Measurements from ENCODE around the gene ANO2.
"Not testable (repeated sequence)": the region's sequence is repeated elsewhere in the genome, so short reads cannot be mapped to it uniquely, and the experiment has no call there.

The ANO2 gene

DNA sequence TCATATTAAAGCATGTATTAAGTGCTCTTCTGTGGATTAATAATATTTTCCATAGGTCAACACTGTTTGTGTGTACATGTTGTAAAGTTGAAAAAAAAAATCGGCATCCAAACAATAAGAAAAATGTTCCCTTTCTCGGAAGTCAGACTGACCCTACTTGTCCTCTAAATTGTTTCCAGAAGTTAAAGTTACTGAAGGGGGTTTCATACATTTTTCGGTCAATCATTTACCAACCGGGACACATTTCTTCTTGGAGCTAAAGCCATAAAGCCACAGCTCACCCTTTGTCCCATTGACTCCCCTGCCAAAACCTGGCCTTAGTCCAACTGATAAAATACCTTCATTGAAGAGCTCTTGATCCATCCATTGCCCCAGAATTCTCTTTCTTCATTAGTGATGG, 230.0 kb downstream of the ANO2 start:
- no peak for DNase-seq
- in situ Hi-C loops (cut with MboI; ENCODE audit: low pct_unique_long_range_greater_than_20kb, low sequenced_read_pairs) = no loop called here

GRCh38 chr12:5713599-5714081, 231.4 kb downstream of the ANO2 start:
- in situ Hi-C loops (cut with MboI; ENCODE audit: low pct_unique_long_range_greater_than_20kb, low sequenced_read_pairs) = no loop called here
- no peak for DNase-seq

- no peak for DNase-seq
- in situ Hi-C loops (cut with MboI; ENCODE audit: low pct_unique_long_range_greater_than_20kb, low sequenced_read_pairs) = no loop called here
Observed at GRCh38 chr12:5710260-5710878, 234.7 kb downstream of the ANO2 start.

DNA sequence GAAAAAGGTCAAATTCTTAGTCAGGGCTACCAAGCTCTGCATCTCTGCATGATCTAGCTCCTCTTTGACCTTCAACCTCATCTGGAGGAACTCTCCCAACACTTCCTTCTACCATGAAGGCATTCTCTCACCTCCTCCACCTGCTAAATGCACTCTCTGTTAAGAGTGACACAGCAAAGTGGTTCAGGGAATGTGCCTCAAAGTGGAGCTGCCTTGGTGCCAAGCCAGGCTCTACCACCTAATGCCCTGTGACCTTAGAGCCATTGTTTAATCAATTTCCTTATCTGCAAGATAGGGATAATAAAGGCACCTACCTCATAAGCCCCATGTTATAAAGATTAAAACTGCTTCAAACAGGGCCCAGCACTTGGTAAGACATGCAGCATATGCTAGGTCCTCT, 236.7 kb downstream of the ANO2 start:
- no peak for DNase-seq
- in situ Hi-C loops (cut with MboI; ENCODE audit: low pct_unique_long_range_greater_than_20kb, low sequenced_read_pairs) = no loop called here

DNA sequence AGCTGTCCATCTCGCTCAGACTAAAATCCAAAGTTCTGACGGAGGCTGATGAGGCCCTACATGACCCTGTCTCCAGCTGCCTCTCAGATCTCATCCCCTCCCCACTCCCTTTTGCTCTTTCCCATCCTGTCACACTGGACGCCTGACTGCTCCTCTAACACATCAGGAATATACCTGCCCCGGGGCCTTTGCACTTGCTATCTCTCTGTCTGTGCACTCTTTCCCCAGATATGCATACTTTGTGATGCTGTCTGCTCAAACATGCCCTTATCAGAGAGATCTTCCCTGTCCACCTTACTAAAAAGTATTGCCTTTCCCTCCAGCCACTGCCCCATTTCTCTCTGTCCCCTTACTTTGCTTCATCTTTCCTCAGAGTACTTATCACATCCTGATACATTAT, 238.8 kb downstream of the ANO2 start:
- in situ Hi-C loops (cut with MboI; ENCODE audit: low pct_unique_long_range_greater_than_20kb, low sequenced_read_pairs) = no loop called here
- DNase-seq = no peak

- in situ Hi-C loops (cut with MboI; ENCODE audit: low pct_unique_long_range_greater_than_20kb, low sequenced_read_pairs) = no loop called here
- no peak for DNase-seq
Observed at GRCh38 chr12:5705791-5706190, 239.3 kb downstream of the ANO2 start.

DNA sequence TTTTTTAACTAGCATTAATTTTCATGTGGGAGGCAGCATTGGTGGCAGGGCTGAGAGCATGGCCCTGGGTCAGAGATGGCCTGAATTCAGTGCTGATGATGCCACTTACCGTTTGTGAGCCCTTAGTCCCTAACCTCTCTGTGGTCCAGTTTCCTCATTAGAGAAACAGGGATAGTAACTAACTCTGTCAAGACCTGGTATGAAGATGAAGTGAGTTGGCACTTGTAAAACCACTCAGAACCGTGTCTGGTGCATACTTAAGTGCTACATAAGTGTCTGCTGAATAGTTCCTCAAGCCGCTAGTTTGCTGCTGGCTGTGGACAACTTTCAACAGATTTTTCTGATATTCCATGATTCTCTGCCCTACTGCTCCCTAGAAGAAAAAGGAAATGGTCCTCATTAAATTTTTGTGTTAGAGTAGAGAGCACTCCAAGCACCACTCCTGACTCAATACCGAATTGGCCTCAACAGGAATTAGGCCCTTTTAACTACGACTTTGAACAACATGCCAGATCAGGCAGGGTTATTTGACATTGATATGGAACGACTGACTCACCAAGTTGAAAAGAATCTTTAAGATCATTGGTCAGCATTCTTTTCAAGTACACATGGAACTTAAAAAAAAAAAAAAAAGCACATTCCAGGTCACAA, 250.2 kb downstream of the ANO2 start:
- in situ Hi-C loops (cut with MboI; ENCODE audit: low pct_unique_long_range_greater_than_20kb, low sequenced_read_pairs) = no loop called here
- DNase-seq = no peak

GRCh38 chr12:5692850-5693249, 252.2 kb downstream of the ANO2 start:
- in situ Hi-C loops (cut with MboI; ENCODE audit: low pct_unique_long_range_greater_than_20kb, low sequenced_read_pairs) = no loop called here
- DNase-seq = no peak

DNA sequence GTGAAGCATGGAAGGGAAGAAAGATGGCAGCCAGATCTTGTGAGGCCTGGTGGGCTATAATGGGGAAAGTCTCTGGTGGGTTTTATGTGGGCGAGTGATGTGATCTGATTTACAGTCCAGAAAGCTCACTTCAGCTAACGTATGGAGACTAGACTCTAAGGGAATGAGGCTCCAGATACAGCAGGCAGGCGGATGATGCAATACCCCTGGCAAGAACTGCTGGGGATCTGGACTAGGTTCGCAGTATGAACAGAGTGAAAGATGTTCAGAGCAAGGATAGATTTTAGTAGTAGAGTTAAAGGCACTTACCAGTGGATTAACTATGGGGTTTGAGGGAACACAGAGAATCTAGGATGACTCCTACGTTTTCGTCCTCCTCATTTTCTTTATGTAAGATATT, 253.1 kb downstream of the ANO2 start:
- DNase-seq = no peak
- in situ Hi-C loops (cut with MboI; ENCODE audit: low pct_unique_long_range_greater_than_20kb, low sequenced_read_pairs) = no loop called here

GRCh38 chr12:5690240-5690639, 254.8 kb downstream of the ANO2 start:
- in situ Hi-C loops (cut with MboI; ENCODE audit: low pct_unique_long_range_greater_than_20kb, low sequenced_read_pairs) = no loop called here

GRCh38 chr12:5689773-5690172, 255.3 kb downstream of the ANO2 start:
- DNase-seq = no peak
- in situ Hi-C loops (cut with MboI; ENCODE audit: low pct_unique_long_range_greater_than_20kb, low sequenced_read_pairs) = no loop called here

More at GRCh38 chr12:5690240-5690639, 254.8 kb downstream of the ANO2 start:
- no peak for DNase-seq

DNA sequence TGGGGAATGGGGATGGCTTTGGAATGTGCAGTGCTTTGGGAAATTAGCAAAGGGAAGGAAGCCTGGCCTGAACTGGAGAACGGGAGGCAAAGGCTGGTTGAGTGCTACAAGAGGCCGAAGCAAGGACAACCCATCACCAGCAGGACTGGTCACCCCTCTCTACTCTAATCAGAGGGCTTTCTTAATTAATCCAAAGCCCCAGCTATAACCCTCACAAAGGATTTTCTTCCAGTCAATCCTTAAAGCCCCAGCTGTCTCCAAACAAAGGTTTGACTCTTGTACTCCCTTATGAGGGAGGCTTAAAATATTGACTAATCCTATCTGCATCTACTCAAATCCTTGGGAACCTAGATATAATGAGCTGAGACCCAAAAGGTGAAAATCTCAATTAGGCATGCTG, 256.8 kb downstream of the ANO2 start:
- in situ Hi-C loops (cut with MboI; ENCODE audit: low pct_unique_long_range_greater_than_20kb, low sequenced_read_pairs) = no loop called here
- no peak for DNase-seq

GRCh38 chr12:5685935-5686334, 259.1 kb downstream of the ANO2 start:
- in situ Hi-C loops (cut with MboI; ENCODE audit: low pct_unique_long_range_greater_than_20kb, low sequenced_read_pairs) = no loop called here
- DNase-seq = no peak

DNA sequence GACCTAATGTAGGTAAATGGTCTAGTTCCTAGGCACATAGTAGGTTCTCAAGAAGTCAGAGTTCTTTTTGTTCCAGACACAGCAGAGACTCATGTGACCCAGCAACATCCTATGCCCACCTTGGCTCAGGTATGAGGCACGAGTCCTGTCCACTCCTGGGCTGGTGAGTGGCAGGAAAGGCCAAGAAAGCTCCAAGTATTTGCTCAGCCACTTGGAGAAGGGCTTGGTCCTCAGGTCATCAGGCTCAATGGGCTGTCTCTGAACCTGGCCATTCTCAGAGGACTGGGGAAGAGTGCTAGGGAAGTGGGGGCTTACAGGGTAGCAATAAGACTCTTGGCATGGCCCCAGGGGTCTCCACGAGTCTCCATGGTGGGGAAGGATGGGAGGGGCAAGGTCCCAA, 260.1 kb downstream of the ANO2 start:
- in situ Hi-C loops (cut with MboI; ENCODE audit: low pct_unique_long_range_greater_than_20kb, low sequenced_read_pairs) = no loop called here
- DNase-seq = no peak

- no peak for DNase-seq
- in situ Hi-C loops (cut with MboI; ENCODE audit: low pct_unique_long_range_greater_than_20kb, low sequenced_read_pairs) = no loop called here
Observed at GRCh38 chr12:5682581-5682980, 262.5 kb downstream of the ANO2 start.

GRCh38 chr12:5678176-5678575, 266.9 kb downstream of the ANO2 start:
- in situ Hi-C loops (cut with MboI; ENCODE audit: low pct_unique_long_range_greater_than_20kb, low sequenced_read_pairs) = no loop called here
- no peak for DNase-seq

GRCh38 chr12:5669624-5670023, 275.4 kb downstream of the ANO2 start:
- in situ Hi-C loops (cut with MboI; ENCODE audit: low pct_unique_long_range_greater_than_20kb, low sequenced_read_pairs); DNase-seq: not testable (repeated sequence)

- DNase-seq = no peak
- in situ Hi-C loops (cut with MboI; ENCODE audit: low pct_unique_long_range_greater_than_20kb, low sequenced_read_pairs) = no loop called here
Observed at GRCh38 chr12:5665615-5666014, 279.4 kb downstream of the ANO2 start.

DNA sequence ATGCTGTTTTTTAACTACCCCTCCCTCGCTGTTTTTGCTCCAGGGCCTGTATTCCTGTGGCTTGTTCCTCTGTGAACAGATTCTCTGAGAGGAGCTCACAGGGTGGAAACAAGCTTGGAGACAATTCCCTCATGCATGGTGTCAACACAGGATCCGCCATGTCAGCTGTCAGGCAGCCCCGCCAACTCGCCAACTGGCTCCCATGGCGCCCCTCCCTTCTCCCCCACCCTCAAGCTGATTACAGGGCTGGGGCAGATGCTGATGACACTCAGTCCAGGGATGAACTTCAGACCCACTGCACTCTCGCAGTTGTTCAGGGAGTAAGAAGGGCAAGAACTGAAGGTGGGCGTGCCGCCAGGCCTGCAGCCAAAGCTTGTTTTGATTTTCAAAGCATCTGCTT, 283.2 kb downstream of the ANO2 start:
- DNase-seq = no peak
- in situ Hi-C loops (cut with MboI; ENCODE audit: low pct_unique_long_range_greater_than_20kb, low sequenced_read_pairs) = no loop called here

DNA sequence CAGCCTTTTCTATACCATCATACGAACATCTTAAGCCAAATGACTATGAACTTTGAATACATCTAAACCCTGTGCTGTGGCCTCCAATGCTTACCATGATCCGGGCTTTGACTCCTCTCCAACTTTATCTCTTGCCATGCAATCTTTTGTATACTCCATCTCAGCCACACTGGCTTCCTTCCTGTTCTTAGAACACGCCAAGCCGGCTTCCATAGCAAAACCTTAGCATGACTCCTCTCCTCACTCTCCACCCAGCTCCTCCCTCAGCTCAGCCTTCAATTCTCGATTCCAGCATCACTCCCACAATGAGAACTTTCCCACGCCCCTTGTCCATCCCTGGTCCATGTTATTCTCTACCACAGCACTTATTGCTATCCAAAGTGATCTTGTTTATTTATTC, 284.8 kb downstream of the ANO2 start:
- DNase-seq = no peak
- in situ Hi-C loops (cut with MboI; ENCODE audit: low pct_unique_long_range_greater_than_20kb, low sequenced_read_pairs) = no loop called here

DNA sequence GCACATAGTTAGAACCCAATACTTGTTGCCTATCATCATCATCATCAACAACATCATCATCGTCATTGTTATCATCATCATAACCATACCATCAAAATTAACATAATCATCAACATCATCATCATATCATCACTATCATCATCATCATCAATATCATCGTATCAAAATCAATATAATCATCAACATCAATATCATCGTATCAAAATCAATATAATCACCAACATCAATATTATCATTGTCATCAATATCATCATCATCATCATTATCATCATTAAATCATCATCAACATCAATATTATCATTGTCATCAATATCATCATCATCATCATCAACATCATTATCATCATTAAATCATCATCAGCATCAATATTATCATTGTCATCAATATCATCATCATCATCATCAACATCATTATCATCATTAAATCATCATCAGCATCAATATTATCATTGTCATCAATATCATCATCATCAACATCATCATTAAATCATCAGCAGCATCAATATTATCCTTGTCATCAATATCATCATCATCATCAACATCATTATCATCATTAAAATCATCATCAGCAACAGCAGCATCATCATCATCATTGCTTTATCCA, 286.6 kb downstream of the ANO2 start:
- in situ Hi-C loops (cut with MboI; ENCODE audit: low pct_unique_long_range_greater_than_20kb, low sequenced_read_pairs); DNase-seq: not testable (repeated sequence)

All from KBM-7 (cell line).